ENCODE results near the gene TCEANC2. TPM values are rescaled to one million over a fixed set of nuclear protein-coding genes. Genes with fewer than 3 reads are reported as not detected.

TCEANC2 gene
- total RNA-seq, 1 experiment from 2014 or later = 5.3 TPM

- no peak overlapping the region for H3K4me2 ChIP-seq (ENCODE audit: insufficient read depth, insufficient read length, low read length)
- H4K8ac ChIP-seq (replicated peaks; ENCODE audit: insufficient read length, low read depth, low read length) = no peak overlapping the region
These were observed 6.6 kb upstream of the TCEANC2 start for GRCh38 chr1:54046671-54047383.

More at GRCh38 chr1:54046671-54047383, 6.6 kb upstream of the TCEANC2 start:
- H3K27ac ChIP-seq (ENCODE audit: insufficient read length, low read depth, low read length) = no peak overlapping the region
- Mint-ChIP-seq H3K4me1 (no peaks in the 10 kb centered on the region), H3K27me3 (ENCODE audit: low read depth) (no peaks in the 10 kb centered on the region), H3K9me3 (no peaks in the 10 kb centered on the region), H3K27ac (0 out of 7 replicates have a peak overlapping the region, but pooled peaks of 1 of the 3 experiments have one; percentile 37), H3K36me3 (ENCODE audit: insufficient read depth in 1 of 3, low read depth in 3 of 3) (peaks cover 8 to 20% (median 13%) of the 10 kb centered on the region in 3 experiments; a peak in 5 of 7 replicates), H3K4me3 (no peak overlapping the region)
- H3K4me1 ChIP-seq (ENCODE audit: insufficient read depth, low read length) = no peaks in the 10 kb centered on the region
- H4K20me1 ChIP-seq (ENCODE audit: control insufficient read depth, insufficient read depth, insufficient read length) = no peaks in the 10 kb centered on the region
- no peaks in the 10 kb centered on the region for H3K27me3 ChIP-seq (ENCODE audit: insufficient read depth, low read length)
- H3K9ac ChIP-seq (ENCODE audit: extremely low read depth, insufficient read length, low read length) = no peak overlapping the region
- no peak overlapping the region for H2BK20ac ChIP-seq (ENCODE audit: low read depth, low read length, poor library complexity, severe bottlenecking)
- no peak overlapping the region for H3K23ac ChIP-seq (ENCODE audit: insufficient read length, low read depth, low read length)
- H3K9me3 ChIP-seq (ENCODE audit: control insufficient read depth, low read depth, low read length) = no peaks in the 10 kb centered on the region
- DNase-seq = no peak
- H4K5ac ChIP-seq (ENCODE audit: insufficient read length, low read depth, low read length) = no peak overlapping the region
- H2BK15ac ChIP-seq (ENCODE audit: low read depth, low read length) = no peak overlapping the region
- H2BK12ac ChIP-seq (ENCODE audit: insufficient read length, low read depth, low read length) = no peak overlapping the region
- peaks cover 2% of the 10 kb centered on the region for H3K79me1 ChIP-seq (ENCODE audit: insufficient read depth, low read depth, low read length, poor library complexity, severe bottlenecking)
- no peak overlapping the region for H3T11ph ChIP-seq (ENCODE audit: low read length)
- no peak for TF ChIP-seq CTCF (conservative IDR thresholded peaks at IDR 0.05)
- H3K18ac ChIP-seq (ENCODE audit: insufficient read length, low read depth, low read length) = no peak overlapping the region
- no peak overlapping the region for H4K91ac ChIP-seq (ENCODE audit: insufficient read length, low read depth, low read length)
- no peak overlapping the region for H2BK5ac ChIP-seq (ENCODE audit: insufficient read length, low read length)
- H3K4ac ChIP-seq (ENCODE audit: low read depth, low read length) = no peak overlapping the region
- no peak overlapping the region for H2AK5ac ChIP-seq (ENCODE audit: insufficient read length, low read length)
- WGBS (ENCODE audit: extremely low coverage, insufficient read length, low lambda C conversion rate) = no CpG with 5 or more reads among the region's 7 CpGs
- H3K79me2 ChIP-seq (ENCODE audit: insufficient read depth, low read length) = peaks cover 7% of the 10 kb centered on the region; the same call in 1 of the 2 replicates
- H3K56ac ChIP-seq (ENCODE audit: insufficient read length, low read depth, low read length) = no peak overlapping the region
- no peak overlapping the region for H2AFZ ChIP-seq (ENCODE audit: low read length)
- peaks cover 2% of the 10 kb centered on the region for H3K23me2 ChIP-seq (ENCODE audit: insufficient read length, low read depth, low read length, poor library complexity, severe bottlenecking)
- H2BK120ac ChIP-seq (ENCODE audit: low read depth, low read length, poor library complexity, severe bottlenecking) = no peak overlapping the region
- no peak overlapping the region for H3K14ac ChIP-seq (ENCODE audit: insufficient read depth, low read length)
